OCI-M2 (cell line): Measurements from ENCODE around the gene CEPT1.

Experiments used
- DNase-seq: peaks from one replicate; lab custom pipeline; 2025; ENCODE audit not compliant: unreplicated experiment; lab: John Stamatoyannopoulos, UW

The CEPT1 gene

DNA sequence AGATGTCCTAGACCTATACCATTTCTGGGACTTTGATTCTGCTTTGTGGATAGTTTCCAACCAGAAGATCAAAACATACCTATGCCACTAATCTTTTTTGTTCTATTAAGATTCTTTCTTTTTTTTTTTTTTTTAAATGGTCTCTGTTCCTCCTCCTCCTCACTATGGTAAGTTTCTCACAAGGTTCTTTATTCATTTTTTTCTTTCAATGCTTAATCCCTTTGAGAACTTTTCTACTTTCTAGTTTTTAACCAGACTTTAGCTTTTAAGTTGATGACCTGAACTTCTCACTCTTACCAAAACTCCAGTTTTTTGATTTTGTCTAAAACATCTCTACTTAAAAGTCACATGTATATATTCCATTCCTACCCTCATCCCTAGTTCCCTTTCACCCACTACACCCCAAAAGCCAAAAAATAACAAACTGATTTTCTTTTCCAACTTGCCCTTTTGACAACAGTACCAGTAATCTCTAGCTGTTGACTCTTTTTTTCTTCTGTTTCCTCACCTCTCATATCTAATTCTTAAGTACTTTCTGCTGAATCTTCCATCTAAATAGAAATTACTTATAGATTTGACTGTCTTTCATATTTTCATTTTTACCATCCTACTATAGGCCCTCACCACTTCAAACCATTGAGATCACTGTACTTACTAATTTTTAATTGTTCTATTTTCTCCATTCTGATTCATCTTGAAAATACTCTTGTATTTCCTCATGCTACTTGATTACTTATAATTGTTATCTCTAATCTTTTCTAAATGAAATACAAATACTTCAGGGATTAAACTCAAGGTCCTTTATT, 6.1 kb downstream of the CEPT1 start:
- DNase-seq = no peak

DNA sequence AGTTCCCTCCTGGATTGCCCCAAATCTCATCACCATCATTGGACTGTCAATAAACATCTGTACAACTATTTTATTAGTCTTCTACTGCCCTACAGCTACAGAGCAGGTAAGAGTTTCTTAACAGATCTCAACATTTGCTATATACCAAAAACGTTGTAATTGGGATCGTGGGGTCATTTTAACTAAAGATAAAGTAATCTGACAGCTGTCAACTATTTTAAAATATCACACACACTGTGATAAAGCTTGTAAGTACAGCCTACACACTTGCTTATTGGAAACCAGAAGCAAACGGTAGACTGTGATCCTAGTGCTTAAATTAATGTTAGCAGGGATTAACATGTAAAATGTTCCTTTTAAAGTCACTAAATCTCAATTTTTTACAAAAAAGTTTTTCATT, 7.9 kb downstream of the CEPT1 start:
- DNase-seq = no peak

GRCh38 chr1:111148376-111148881, 8.4 kb downstream of the CEPT1 start:
- no peak for DNase-seq

DNA sequence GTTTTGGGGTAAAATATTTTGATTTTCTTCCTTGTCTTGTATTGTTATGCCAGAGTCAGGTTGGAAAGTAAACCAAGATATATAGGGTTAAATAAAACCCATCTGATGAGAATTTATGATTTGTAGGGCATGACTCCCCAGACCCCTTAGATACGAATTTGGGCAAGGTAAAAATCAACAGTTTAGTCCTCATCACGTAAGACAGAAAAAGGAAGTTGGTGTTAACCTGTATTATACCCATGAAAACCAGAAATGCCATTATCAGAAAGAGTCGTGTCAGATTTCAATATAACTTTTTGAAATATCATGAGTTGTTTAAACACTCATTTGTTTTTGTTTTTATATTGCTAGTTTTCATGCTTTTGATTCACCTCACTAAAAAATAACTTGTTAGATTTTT, 11.8 kb downstream of the CEPT1 start:
- no peak for DNase-seq

- DNase-seq = no peak
Observed at GRCh38 chr1:111154021-111154999, 14.3 kb downstream of the CEPT1 start.

- no peak for DNase-seq
Observed at GRCh38 chr1:111157431-111157830, 17.4 kb downstream of the CEPT1 start.

DNA sequence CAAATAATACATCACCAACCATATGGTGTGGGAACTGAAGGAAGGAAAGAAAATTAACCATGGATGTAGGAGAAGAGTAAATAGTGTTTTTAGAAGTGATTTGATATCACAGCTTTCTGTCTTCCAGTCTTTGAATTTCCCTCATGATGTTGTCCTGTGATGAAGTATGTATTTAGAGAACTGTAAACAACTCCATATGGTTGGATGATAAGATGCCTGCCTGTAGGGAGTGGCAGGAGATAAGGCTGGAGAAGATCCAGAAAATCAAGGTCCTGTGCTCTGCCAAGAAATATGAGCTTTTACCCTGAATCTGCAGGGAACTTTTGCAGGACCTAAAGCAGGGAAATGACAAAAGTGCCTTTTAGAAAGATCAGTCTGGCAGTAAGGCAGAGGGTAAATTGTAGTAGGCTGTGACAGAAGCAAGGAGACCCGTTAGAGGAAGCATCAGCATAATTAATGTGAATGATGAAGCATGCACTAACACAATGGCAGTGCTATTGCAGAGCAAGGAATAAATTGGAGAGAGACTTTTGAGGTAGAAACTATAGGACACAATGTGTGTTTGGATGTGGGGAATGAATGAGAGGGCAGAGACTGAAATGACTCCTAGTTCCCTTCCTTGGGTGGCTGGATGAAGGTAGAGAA, 21.9 kb downstream of the CEPT1 start:
- DNase-seq = no peak

DNA sequence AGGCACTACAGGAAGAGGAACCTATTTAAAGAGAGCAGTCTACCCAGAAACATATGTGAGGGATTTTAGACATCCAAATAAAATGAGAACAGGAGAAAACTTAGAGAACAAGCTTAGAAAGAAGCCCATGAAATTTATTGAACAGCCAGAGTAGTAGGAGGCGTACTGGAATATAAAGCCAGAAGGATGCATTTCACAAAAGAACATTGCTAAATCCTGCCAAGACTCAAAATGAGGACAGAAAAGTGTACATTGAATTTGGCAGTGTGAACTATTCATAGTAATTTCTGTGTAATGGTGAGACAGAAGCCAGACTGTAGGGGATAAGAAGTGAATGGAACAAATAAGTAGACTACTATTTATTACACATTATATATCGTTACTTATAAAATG, 22.5 kb downstream of the CEPT1 start:
- DNase-seq = no peak

DNA sequence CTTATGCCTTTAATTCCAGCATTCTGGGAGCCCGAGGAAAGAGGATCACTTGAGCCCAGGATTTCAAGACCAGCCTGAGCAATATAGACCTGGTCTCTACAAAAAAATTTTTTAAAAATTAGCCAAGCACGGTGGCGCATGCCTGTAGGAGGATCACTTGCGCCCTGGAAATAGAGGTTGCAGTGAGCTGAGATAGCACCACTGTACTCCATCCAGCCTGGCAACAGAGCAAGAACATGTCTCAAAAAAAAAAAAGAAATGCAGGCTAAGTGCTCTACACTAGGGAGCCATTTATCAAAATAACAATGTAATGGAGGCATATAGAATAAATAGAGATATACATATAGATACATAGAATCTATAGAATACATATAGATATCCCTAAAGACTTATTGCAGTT, 23.3 kb downstream of the CEPT1 start:
- no peak for DNase-seq

DNA sequence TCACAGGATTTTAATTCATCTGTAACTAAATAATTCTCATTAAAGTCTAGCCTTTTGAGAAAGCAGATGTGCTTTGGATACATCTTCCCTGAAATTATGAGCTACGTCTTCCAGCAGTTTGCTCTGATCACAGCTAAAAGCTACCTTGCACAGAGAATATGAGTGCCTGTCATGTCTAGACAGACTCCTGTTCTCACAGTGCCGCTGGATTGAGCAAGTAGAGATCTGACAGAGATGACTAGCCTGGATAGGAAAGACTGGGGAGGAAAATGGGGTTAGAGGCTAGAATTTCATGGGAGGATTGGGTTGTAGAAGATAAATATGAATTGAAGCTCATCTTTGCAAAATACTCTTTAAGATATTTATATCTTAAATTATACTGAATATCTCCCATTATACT, 24.1 kb downstream of the CEPT1 start:
- DNase-seq = no peak

GRCh38 chr1:111172463-111172862, 32.4 kb downstream of the CEPT1 start:
- DNase-seq = no peak

DNA sequence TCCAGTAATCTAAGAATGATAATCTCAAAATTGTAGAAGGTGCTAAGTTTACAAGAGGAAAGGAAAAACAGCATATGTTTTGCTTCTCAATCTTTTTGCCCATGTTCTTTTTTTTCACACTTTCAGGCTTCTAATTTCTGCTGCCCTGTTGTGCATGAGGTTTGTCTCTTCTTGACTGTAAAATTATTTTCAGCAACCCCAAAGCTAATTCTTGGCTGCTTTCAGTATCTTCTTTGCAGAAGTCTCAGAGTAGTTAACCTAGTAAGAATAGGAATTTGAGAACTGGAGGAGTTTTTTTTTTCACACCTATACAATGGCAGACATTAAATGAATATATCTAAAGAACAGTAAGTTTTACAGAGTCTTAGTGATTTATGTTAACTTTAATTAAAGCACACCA, 34.0 kb downstream of the CEPT1 start:
- no peak for DNase-seq

DNA sequence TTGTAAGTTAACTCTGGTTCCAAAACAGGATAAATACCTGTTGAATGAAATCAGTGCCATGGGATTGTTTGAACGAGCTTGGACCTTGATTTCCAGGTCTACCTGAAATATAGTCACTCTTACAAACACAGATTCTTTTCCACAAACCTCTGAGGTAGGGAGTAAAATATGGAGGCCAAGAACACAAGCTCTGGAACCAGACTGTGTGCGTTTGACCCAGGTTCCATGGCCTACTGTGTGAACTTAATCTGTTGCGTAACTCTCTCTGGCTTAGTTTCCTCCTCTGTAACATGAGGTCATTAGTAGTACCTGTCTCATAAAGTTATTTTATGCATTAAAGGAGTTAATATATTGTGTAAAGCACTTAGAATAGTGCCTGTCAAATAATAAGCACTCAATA, 35.3 kb downstream of the CEPT1 start:
- no peak for DNase-seq

GRCh38 chr1:111176678-111177077, 36.7 kb downstream of the CEPT1 start:
- no peak for DNase-seq

GRCh38 chr1:111179968-111180533, 40.0 kb downstream of the CEPT1 start:
- no peak for DNase-seq

- no peak for DNase-seq
Observed at GRCh38 chr1:111182052-111182451, 42.0 kb downstream of the CEPT1 start.

DNA sequence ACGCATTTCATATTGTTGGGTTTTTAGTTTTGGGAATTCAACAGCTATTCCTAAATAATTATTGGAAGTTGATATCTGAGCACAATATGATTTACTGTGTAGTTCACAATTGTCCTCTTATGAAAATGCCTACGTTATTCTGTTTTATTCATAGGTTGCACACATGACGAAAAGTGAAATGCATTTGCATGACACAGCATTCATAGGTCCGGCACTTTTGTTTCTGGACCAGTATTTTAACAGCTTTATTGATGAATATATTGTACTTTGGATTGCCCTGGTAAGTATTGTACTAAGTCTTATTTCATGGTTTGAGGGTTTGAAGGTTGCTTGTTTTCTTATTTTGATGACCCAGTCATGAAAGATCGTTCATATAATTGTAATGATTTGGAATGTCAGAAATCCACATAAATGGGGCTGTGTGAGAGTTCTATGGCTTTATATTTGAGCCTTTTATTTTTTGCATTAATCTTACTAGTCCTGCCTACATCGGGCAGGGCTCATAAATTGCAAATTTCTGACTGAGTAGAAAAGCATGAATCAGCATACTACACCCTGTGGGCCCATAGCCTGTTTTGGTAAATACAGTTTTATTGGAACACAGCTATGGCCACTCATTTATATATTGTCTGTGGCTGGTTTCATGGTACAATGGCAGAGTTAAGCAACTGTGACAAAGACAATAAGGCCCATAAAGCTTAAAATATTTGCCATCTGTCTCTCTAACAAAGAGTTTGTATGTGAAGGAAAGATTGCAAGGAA, 43.5 kb downstream of the CEPT1 start:
- no peak for DNase-seq

- no peak for DNase-seq
Observed at GRCh38 chr1:111184663-111185062, 44.6 kb downstream of the CEPT1 start.

DNA sequence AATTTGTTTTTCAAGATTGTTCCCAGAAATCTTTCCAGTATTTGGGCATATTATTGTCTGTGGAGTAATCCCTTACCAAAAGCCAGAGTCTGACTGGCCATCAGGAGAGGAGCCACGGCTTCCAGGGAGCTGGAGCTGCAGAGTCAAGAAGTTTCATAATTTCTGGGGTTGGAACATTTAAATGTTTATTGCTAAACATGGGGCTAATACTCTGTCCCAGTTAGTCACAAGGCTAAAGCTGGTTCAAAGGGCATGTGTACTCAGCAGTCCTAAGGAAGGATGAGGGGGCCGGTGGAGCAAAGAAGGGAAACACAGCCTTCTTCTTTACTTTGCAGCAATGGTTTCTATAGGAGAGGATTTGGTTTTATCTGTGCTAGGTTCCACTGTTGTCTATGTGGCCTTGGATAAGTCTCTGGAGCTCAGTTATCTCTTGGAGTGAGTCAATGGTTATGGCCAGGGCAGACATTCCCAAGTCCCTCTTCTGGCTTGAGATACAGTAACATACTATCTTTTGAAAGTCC, 51.0 kb downstream of the CEPT1 start:
- DNase-seq = no peak

DNA sequence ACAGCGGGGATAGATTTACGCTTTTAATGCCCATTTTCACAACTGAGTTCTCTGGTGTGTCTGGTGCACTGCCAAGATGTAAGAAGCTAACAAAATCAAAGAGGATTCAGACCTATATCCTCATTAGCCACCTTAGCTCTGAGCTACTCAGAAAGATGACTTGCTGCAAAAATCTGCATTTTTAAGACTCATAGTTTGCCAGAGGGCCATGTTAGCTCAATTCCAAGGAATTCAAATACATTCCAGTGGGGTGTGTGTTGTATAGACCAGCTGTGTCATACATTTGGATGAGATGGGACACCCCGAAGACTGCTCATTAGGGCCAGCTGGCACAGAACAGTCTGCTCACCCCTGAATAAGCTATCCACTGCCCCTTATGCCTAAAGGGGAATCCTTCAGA, 51.5 kb downstream of the CEPT1 start:
- no peak for DNase-seq
